CD14-positive monocyte (primary cell): ENCODE data around the gene HMCN1. TPM values are rescaled to one million over a fixed set of nuclear protein-coding genes. Genes with fewer than 3 reads are reported as not detected.

ENCODE experiments used
- DNase-seq, 3 donors: peaks; one replicate each; pipeline ENCODE4 v3.0.0-alpha.2; 2011 to 2022
- H2AFZ ChIP-seq: 2 replicates; pipeline ENCODE4 v1.6.0; 2012; ENCODE audit warnings: mild to moderate bottlenecking, low read depth, low read length, inconsistent platforms; ENCODE audit not compliant: insufficient read depth, poor library complexity, severe bottlenecking
- H3K27ac ChIP-seq, 2 donors: 1 replicate in 1 of 2; 2 replicates in 1 of 2; pipeline ENCODE4 v1.5.1; 2012 to 2013; ENCODE audit warnings: low read length in 2 of 2, control low read depth in 1 of 2, inconsistent platforms in 1 of 2, low read depth in 1 of 2, mild to moderate bottlenecking in 1 of 2
- H3K27me3 ChIP-seq, 2 donors: one replicate each; pipeline versions ENCODE4 v1.6.0 to v1.6.1; 2011 to 2013; ENCODE audit warnings: low read length in 2 of 2; ENCODE audit not compliant: control insufficient read depth in 2 of 2, insufficient read depth in 2 of 2
- H3K36me3 ChIP-seq, 2 donors: replicated peaks in 1 of 2; 1 replicate in 1 of 2; 2 replicates in 1 of 2; pipeline versions ENCODE4 v1.5.1 to v1.6.1; 2012 to 2013; ENCODE audit warnings: low read length in 2 of 2, control low read depth in 1 of 2, inconsistent platforms in 1 of 2, mild to moderate bottlenecking in 1 of 2; ENCODE audit not compliant: insufficient read depth in 2 of 2, control insufficient read depth in 1 of 2
- H3K4me1 ChIP-seq, 2 donors: 1 replicate in 1 of 2; 2 replicates in 1 of 2; pipeline versions ENCODE4 v1.5.1 to v1.6.1; 2012 to 2013; ENCODE audit warnings: low read length in 2 of 2, control low read depth in 1 of 2, inconsistent platforms in 1 of 2, mild to moderate bottlenecking in 1 of 2, moderate library complexity in 1 of 2; ENCODE audit not compliant: insufficient read depth in 2 of 2, control insufficient read depth in 1 of 2
- H3K4me2 ChIP-seq: replicated peaks from 2 replicates; pipeline ENCODE3; 2012; ENCODE audit warnings: low read length, moderate library complexity, mild to moderate bottlenecking; ENCODE audit not compliant: poor library complexity, severe bottlenecking; ENCODE audit errors: extremely low read depth
- H3K4me3 ChIP-seq, 3 experiments: fragments of 200-600 bp in 1 of 3; sonication (generic) in 1 of 3; replicated peaks in 1 of 3; 1 replicate in 2 of 3; 2 replicates in 1 of 3; pipeline ENCODE4 v1.5.1; 2011 to 2013; ENCODE audit warnings: low read length in 3 of 3, mild to moderate bottlenecking in 3 of 3, control low read depth in 2 of 3, low read depth in 2 of 3, inconsistent platforms in 1 of 3, moderate library complexity in 1 of 3
- H3K79me2 ChIP-seq: 2 replicates; pipeline ENCODE4 v1.6.0; 2012; ENCODE audit warnings: mild to moderate bottlenecking, control low read depth, inconsistent platforms, low read length, moderate library complexity; ENCODE audit not compliant: insufficient read depth
- H3K9ac ChIP-seq: 2 replicates; pipeline ENCODE4 v1.6.0; 2017; ENCODE audit warnings: low read length, mild to moderate bottlenecking; ENCODE audit not compliant: insufficient read depth, poor library complexity, severe bottlenecking
- H3K9me3 ChIP-seq, 2 donors: replicated peaks in 1 of 2; 1 replicate in 1 of 2; 2 replicates in 1 of 2; pipeline versions ENCODE4 v1.5.1 to v1.6.1; 2012 to 2013; ENCODE audit warnings: low read length in 2 of 2, control low read depth in 1 of 2; ENCODE audit not compliant: control insufficient read depth in 1 of 2, insufficient read depth in 1 of 2
- H4K20me1 ChIP-seq: 2 replicates; pipeline ENCODE4 v1.6.0; 2012; ENCODE audit warnings: mild to moderate bottlenecking, low read length, control low read depth, moderate library complexity; ENCODE audit not compliant: insufficient read depth
- H3K27ac Mint-ChIP-seq, 7 donors: one replicate each; pipeline ENCODE4 v1.8.0; 2020; ENCODE audit warnings: mild to moderate bottlenecking in 7 of 7, mixed read lengths in 7 of 7, moderate library complexity in 6 of 7, inconsistent platforms in 2 of 7
- H3K27me3 Mint-ChIP-seq, 3 donors: one replicate each; pipeline ENCODE4 v1.8.0; 2021 to 2022; ENCODE audit warnings: low read depth in 3 of 3, mild to moderate bottlenecking in 3 of 3, mixed read lengths in 3 of 3, moderate library complexity in 3 of 3, inconsistent platforms in 1 of 3
- H3K36me3 Mint-ChIP-seq, 2 donors: one replicate each; pipeline ENCODE4 v1.8.0; 2020; ENCODE audit warnings: mixed read lengths in 2 of 2, inconsistent platforms in 1 of 2, mild to moderate bottlenecking in 1 of 2
- H3K4me1 Mint-ChIP-seq: one replicate; pipeline ENCODE4 v1.8.0; 2020; ENCODE audit warnings: mild to moderate bottlenecking, mixed read lengths
- H3K4me3 Mint-ChIP-seq, 2 donors: one replicate each; pipeline ENCODE4 v1.8.0; 2020; ENCODE audit warnings: mild to moderate bottlenecking in 2 of 2, mixed read lengths in 2 of 2, moderate library complexity in 1 of 2
- H3K9me3 Mint-ChIP-seq, 7 donors: one replicate each; pipeline ENCODE4 v1.8.0; 2020 to 2022; ENCODE audit warnings: mixed read lengths in 7 of 7, mild to moderate bottlenecking in 6 of 7, moderate library complexity in 6 of 7, inconsistent platforms in 2 of 7
- WGBS: methylation state at CpG from one replicate; pipeline ENCODE4 v1.1.5; 2013; ENCODE audit warnings: missing lambda C conversion rate; ENCODE audit not compliant: insufficient coverage; 5-methylcytosine and 5-hydroxymethylcytosine counted together
- intact Hi-C, 2 donors: fragments of 100-400 bp; cut with micrococcal nuclease; formaldehyde crosslinking; loops; one replicate each; pipeline versions ENCODE4 v1.15.0 to v1.15.1; 2023
- polyA plus RNA-seq, 3 donors: library from polyadenylated mRNA; depleted of rRNA in 1 of 3; unstranded in 2 of 3; stranded (reverse) in 1 of 3; fragments of 300-500 nt in 2 of 3; fragments of >200 nt in 1 of 3; fragmentation: Illumina TruSeq in 2 of 3; gene quantifications; 1 replicate in 2 of 3; 2 replicates in 1 of 3; pipeline ENCODE4 v1.2.3, GENCODE V29; 2012 to 2021
- TF ChIP-seq, protein P1 (sequence below): fragments of 200-600 bp; IDR thresholded peaks from one replicate; pipeline ENCODE4 v1.8.0; 2022; ENCODE audit warnings: antibody characterized with exemption, mild to moderate bottlenecking

HMCN1 gene
- polyA plus RNA-seq, 3 donors, result not detected

DNA sequence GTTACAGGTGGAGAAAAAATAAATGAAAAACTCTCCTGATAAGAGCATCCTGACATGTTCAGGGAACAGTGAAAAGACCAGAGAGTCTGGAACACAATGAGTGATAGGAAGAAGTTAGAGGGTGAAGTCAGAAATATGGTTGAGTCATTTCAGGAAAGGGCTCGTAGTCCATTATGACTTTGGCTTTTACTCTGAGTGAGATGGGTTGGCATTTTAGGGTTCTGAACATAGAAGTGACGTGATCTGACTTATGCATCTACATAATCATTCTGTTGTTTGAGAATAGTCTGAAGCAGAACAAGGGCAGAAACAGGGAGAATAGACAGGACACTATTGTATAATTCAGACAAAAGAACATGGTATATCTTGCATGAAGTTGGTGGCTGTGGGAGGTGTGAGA lies 5.8 kb downstream of the HMCN1 start:
- DNase-seq, result no peak
- peaks cover 14 to 17% of the 10 kb centered on the region in 2 donors for H3K27me3 ChIP-seq
- intact Hi-C loops, result no loop called here
- TF ChIP-seq, protein P1, sequence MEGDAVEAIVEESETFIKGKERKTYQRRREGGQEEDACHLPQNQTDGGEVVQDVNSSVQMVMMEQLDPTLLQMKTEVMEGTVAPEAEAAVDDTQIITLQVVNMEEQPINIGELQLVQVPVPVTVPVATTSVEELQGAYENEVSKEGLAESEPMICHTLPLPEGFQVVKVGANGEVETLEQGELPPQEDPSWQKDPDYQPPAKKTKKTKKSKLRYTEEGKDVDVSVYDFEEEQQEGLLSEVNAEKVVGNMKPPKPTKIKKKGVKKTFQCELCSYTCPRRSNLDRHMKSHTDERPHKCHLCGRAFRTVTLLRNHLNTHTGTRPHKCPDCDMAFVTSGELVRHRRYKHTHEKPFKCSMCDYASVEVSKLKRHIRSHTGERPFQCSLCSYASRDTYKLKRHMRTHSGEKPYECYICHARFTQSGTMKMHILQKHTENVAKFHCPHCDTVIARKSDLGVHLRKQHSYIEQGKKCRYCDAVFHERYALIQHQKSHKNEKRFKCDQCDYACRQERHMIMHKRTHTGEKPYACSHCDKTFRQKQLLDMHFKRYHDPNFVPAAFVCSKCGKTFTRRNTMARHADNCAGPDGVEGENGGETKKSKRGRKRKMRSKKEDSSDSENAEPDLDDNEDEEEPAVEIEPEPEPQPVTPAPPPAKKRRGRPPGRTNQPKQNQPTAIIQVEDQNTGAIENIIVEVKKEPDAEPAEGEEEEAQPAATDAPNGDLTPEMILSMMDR, result no peak
- Mint-ChIP-seq H3K36me3 (no peaks in the 10 kb centered on the region), H3K27ac (no peak overlapping the region), H3K4me1 (peaks cover 7% of the 10 kb centered on the region), H3K27me3 (peaks cover 13 to 15% (median 13%) of the 10 kb centered on the region in 3 donors), H3K4me3 (no peak overlapping the region), H3K9me3 (peaks cover 3 to 13% (median 5%) of the 10 kb centered on the region in 7 donors)
- H3K9ac ChIP-seq, result no peak overlapping the region
- H3K4me1 ChIP-seq, result peaks cover 0 to 5% of the 10 kb centered on the region in 2 donors
- H3K79me2 ChIP-seq, result no peaks in the 10 kb centered on the region
- no peak overlapping the region for H3K4me3 ChIP-seq
- no peak overlapping the region for H3K27ac ChIP-seq
- no peak overlapping the region for H2AFZ ChIP-seq
- no peaks in the 10 kb centered on the region for H3K36me3 ChIP-seq
- no peaks in the 10 kb centered on the region for H4K20me1 ChIP-seq
- peaks cover 1 to 5% of the 10 kb centered on the region in 2 donors for H3K9me3 ChIP-seq
- 100% methylated on average over 1 of the region's 2 CpGs for WGBS
- no peak overlapping the region for H3K4me2 ChIP-seq

DNA sequence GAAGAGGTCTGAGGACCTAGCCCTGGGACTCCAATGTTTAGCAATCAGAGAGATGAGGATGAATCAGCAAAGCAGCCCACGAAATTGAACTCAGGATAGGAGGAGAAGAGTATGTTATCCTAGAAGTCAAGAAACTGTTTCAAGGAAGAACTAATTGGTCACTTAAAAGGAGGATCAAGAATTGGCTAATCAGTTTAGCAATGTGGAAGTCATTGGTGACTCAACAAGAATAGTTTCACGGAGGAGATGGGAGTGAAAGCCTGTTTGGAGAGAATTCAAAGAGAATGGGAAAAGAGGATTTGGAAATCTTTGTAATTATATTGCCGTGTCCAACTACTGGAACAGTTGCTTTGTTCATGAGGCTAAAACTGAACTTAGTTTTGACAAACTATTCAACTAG lies 7.4 kb downstream of the HMCN1 start:
- Histone ChIP-seq H4K20me1 (no peaks in the 10 kb centered on the region), H3K27me3 (peaks cover 4 to 6% of the 10 kb centered on the region in 2 donors)

More for the DNA sequence above, 7.4 kb downstream of the HMCN1 start:
- Histone ChIP-seq H3K9me3 (peaks cover 0 to 5% of the 10 kb centered on the region in 2 donors), H3K9ac (no peak overlapping the region), H3K79me2 (no peaks in the 10 kb centered on the region), H3K4me3 (no peak overlapping the region), H3K27ac (no peak overlapping the region), H3K36me3 (no peaks in the 10 kb centered on the region), H3K4me1 (no peaks in the 10 kb centered on the region), H3K4me2 (no peak overlapping the region), H2AFZ (no peak overlapping the region)
- intact Hi-C loops, result no loop called here
- peaks cover 3 to 4% (median 4%) of the 10 kb centered on the region in 3 donors for H3K27me3 Mint-ChIP-seq
- H3K4me1 Mint-ChIP-seq, result peaks cover 1% of the 10 kb centered on the region
- H3K36me3 Mint-ChIP-seq, result no peaks in the 10 kb centered on the region
- 50% methylated on average over 2 of the region's 3 CpGs for WGBS
- peaks cover 3 to 13% (median 7%) of the 10 kb centered on the region in 7 donors for H3K9me3 Mint-ChIP-seq
- TF ChIP-seq, protein P1, result no peak
- H3K4me3 Mint-ChIP-seq, result no peak overlapping the region
- no peak overlapping the region for H3K27ac Mint-ChIP-seq
- DNase-seq, result no peak
